Choroid plexus epithelial cell (primary cell): Measurements from ENCODE around the gene TMEM127.
A peak's percentile ranks its signal among the peaks of the same experiment; 100 is the strongest.
"Not testable (repeated sequence)": the region's sequence is repeated elsewhere in the genome, so short reads cannot be mapped to it uniquely, and the experiment has no call there.

ENCODE experiments used
- DNase-seq: peaks from one replicate; pipeline ENCODE4 v3.0.0-alpha.2; 2010; ENCODE audit warnings: low read depth
- H3K4me3 ChIP-seq: 2 replicates; pipeline ENCODE4 v1.5.1; 2011; ENCODE audit warnings: low read depth, mild to moderate bottlenecking, control low read depth, low read length, moderate library complexity
- CTCF ChIP-seq: conservative IDR thresholded peaks from 2 replicates; pipeline ENCODE4 v1.5.1; 2011; ENCODE audit warnings: low read depth, mild to moderate bottlenecking, control low read depth, inconsistent platforms, low read length, moderate library complexity

Gene TMEM127

GRCh38 chr2:96304606-96305005 lies 38.8 kb upstream of the TMEM127 start:
- peak overlapping the region; percentile 98 for H3K4me3 ChIP-seq
- DNase-seq: no peak
- TF ChIP-seq CTCF: no peak

GRCh38 chr2:96301865-96302264 lies 36.1 kb upstream of the TMEM127 start:
- no peak for TF ChIP-seq CTCF
- no peak for DNase-seq
- H3K4me3 ChIP-seq: no peak overlapping the region

GRCh38 chr2:96296925-96297324 lies 31.1 kb upstream of the TMEM127 start:
- TF ChIP-seq CTCF: no peak
- no peak for DNase-seq
- no peak overlapping the region for H3K4me3 ChIP-seq

- DNase-seq, H3K4me3 ChIP-seq: not testable (repeated sequence)
Measured at GRCh38 chr2:96294271-96294670, 28.5 kb upstream of the TMEM127 start.

- H3K4me3 ChIP-seq: no peak overlapping the region
Measured at GRCh38 chr2:96291751-96292150, 26.0 kb upstream of the TMEM127 start.

GRCh38 chr2:96287273-96287856 lies 21.6 kb upstream of the TMEM127 start:
- no peak for DNase-seq
- no peak for TF ChIP-seq CTCF
- H3K4me3 ChIP-seq: no peak overlapping the region

More at GRCh38 chr2:96291751-96292150, 26.0 kb upstream of the TMEM127 start:
- DNase-seq: no peak
- TF ChIP-seq CTCF: no peak

GRCh38 chr2:96276787-96277499 lies 11.1 kb upstream of the TMEM127 start:
- no peak for TF ChIP-seq CTCF
- H3K4me3 ChIP-seq: no peak overlapping the region
- no peak for DNase-seq
